WTC11 (cell line): ENCODE measurements around the gene ABCC4. TPM values are rescaled to one million over a fixed set of nuclear protein-coding genes. Genes with fewer than 3 reads are reported as not detected.

Experiments used
- ATAC-seq: fragments of 200-7000 bp; cut with Tn5 transposase; 2 replicates; pipeline ENCODE4 v1.10.0; 2021; ENCODE audit warnings: mild to moderate bottlenecking, moderate library complexity
- CTCF ChIA-PET: fragments of 300-600 bp; sonication (Branson Sonifier 250); formaldehyde crosslinking; loops from one replicate; lab custom pipeline; 2021; ENCODE audit warnings: antibody characterized with exemption; lab: Charles Lee
- POLR2A ChIA-PET: fragments of 350-600 bp; sonication (Branson Sonifier 250); formaldehyde crosslinking; loops from one replicate; lab custom pipeline; 2021; ENCODE audit warnings: antibody characterized with exemption; lab: Charles Lee
- DNase-seq: peaks from one replicate; pipeline ENCODE4 v3.0.0; 2021; ENCODE audit warnings: low spot score
- H3K27ac Mint-ChIP-seq: 2 replicates; pipeline ENCODE4 v1.8.0; 2021; ENCODE audit warnings: mixed read lengths
- H3K27me3 Mint-ChIP-seq: 2 replicates; pipeline ENCODE4 v1.8.0; 2021; ENCODE audit warnings: low read depth, mild to moderate bottlenecking, moderate library complexity, mixed read lengths
- H3K36me3 Mint-ChIP-seq: 2 replicates; pipeline ENCODE4 v1.8.0; 2021; ENCODE audit warnings: mixed read lengths
- H3K4me1 Mint-ChIP-seq: 2 replicates; pipeline ENCODE4 v1.8.0; 2022; ENCODE audit warnings: mixed read lengths
- H3K4me3 Mint-ChIP-seq: 2 replicates; pipeline ENCODE4 v1.8.0; 2021; ENCODE audit warnings: mild to moderate bottlenecking, moderate library complexity, mixed read lengths
- H3K9me3 Mint-ChIP-seq: 2 replicates; pipeline ENCODE4 v1.8.0; 2021; ENCODE audit warnings: mixed read lengths
- CREB1 ChIP-seq: sonication (generic); formaldehyde crosslinking; IDR thresholded peaks from 2 replicates; pipeline ENCODE4 v1.8.0; 2023; ENCODE audit warnings: mild to moderate bottlenecking, missing genetic modification reagents
- E2F5 ChIP-seq: sonication (generic); formaldehyde crosslinking; IDR thresholded peaks from 2 replicates; pipeline ENCODE4 v1.8.1; 2022; ENCODE audit warnings: mild to moderate bottlenecking, moderate library complexity, missing genetic modification reagents
- FOXK1 ChIP-seq: sonication (generic); formaldehyde crosslinking; IDR thresholded peaks from 2 replicates; pipeline ENCODE4 v1.8.0; 2022; ENCODE audit warnings: mild to moderate bottlenecking, moderate library complexity, missing genetic modification reagents
- GABPB1 ChIP-seq: sonication (generic); formaldehyde crosslinking; IDR thresholded peaks from 2 replicates; pipeline ENCODE4 v1.8.1; 2023; ENCODE audit warnings: mild to moderate bottlenecking, missing genetic modification reagents
- KAT7 ChIP-seq: sonication (generic); formaldehyde crosslinking; IDR thresholded peaks from 2 replicates; pipeline ENCODE4 v1.8.1; 2023; ENCODE audit warnings: missing genetic modification reagents, mild to moderate bottlenecking, borderline replicate concordance
- NR1H2 ChIP-seq: sonication (generic); formaldehyde crosslinking; IDR thresholded peaks from 2 replicates; pipeline ENCODE4 v1.9.0; 2021; ENCODE audit warnings: mild to moderate bottlenecking, moderate library complexity, missing genetic modification reagents
- ZNF138 ChIP-seq: sonication (generic); formaldehyde crosslinking; conservative IDR thresholded peaks from 2 replicates; pipeline ENCODE4 v1.8.1; 2022; ENCODE audit warnings: mild to moderate bottlenecking, moderate library complexity, missing genetic modification reagents
- ZNF219 ChIP-seq: sonication (generic); formaldehyde crosslinking; IDR thresholded peaks from 2 replicates; pipeline ENCODE4 v1.8.0; 2023; ENCODE audit warnings: missing genetic modification reagents, mild to moderate bottlenecking, borderline replicate concordance
- total RNA-seq: library from RNA; stranded (reverse); gene quantifications from 3 replicates; pipeline ENCODE4 v1.2.3, GENCODE V29; 2021
- TF ChIP-seq, protein P1 (sequence below): sonication (generic); formaldehyde crosslinking; conservative IDR thresholded peaks from 2 replicates; pipeline ENCODE4 v1.8.1; 2023; ENCODE audit warnings: mild to moderate bottlenecking, low read depth, missing genetic modification reagents, moderate library complexity
- TF ChIP-seq, protein P2 (sequence below): fragments of 250-450 bp; sonication (Bioruptor Pico); IDR thresholded peaks from 2 replicates; pipeline ENCODE4 v1.9.0; 2021; ENCODE audit warnings: mild to moderate bottlenecking
- TF ChIP-seq, protein P3 (sequence below): sonication (generic); formaldehyde crosslinking; IDR thresholded peaks from 2 replicates; pipeline ENCODE4 v1.8.1; 2023; ENCODE audit warnings: mild to moderate bottlenecking, missing genetic modification reagents

The ABCC4 gene
- total RNA-seq, 1 experiment from 2014 or later: 7.2 TPM

GRCh38 chr13:95262837-95263384 is 38.3 kb downstream of the ABCC4 start:
- Mint-ChIP-seq H3K4me3 (no peak overlapping the region), H3K9me3 (peaks cover 17% of the 10 kb centered on the region)
- POLR2A ChIA-PET: no interaction called here

GRCh38 chr13:95261956-95262355 is 39.3 kb downstream of the ABCC4 start:
- Mint-ChIP-seq H3K27me3 (no peaks in the 10 kb centered on the region), H3K4me1 (no peaks in the 10 kb centered on the region), H3K27ac (no peak overlapping the region), H3K36me3 (peaks cover 15% of the 10 kb centered on the region), H3K4me3 (no peak overlapping the region)
- DNase-seq (no peak), ATAC-seq (no peak)
- CTCF ChIA-PET: no interaction called here
- no peak for TF ChIP-seq GABPB1 (CRISPR knock-in tag)
- TF ChIP-seq CREB1 (CRISPR knock-in tag): no peak
- TF ChIP-seq, protein P1, sequence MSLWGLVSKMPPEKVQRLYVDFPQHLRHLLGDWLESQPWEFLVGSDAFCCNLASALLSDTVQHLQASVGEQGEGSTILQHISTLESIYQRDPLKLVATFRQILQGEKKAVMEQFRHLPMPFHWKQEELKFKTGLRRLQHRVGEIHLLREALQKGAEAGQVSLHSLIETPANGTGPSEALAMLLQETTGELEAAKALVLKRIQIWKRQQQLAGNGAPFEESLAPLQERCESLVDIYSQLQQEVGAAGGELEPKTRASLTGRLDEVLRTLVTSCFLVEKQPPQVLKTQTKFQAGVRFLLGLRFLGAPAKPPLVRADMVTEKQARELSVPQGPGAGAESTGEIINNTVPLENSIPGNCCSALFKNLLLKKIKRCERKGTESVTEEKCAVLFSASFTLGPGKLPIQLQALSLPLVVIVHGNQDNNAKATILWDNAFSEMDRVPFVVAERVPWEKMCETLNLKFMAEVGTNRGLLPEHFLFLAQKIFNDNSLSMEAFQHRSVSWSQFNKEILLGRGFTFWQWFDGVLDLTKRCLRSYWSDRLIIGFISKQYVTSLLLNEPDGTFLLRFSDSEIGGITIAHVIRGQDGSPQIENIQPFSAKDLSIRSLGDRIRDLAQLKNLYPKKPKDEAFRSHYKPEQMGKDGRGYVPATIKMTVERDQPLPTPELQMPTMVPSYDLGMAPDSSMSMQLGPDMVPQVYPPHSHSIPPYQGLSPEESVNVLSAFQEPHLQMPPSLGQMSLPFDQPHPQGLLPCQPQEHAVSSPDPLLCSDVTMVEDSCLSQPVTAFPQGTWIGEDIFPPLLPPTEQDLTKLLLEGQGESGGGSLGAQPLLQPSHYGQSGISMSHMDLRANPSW: no peak
- TF ChIP-seq, all 79 proteins: peak for 0
- H3K9me3 Mint-ChIP-seq: peaks cover 12% of the 10 kb centered on the region
- POLR2A ChIA-PET: no interaction called here

More at GRCh38 chr13:95262837-95263384, 38.3 kb downstream of the ABCC4 start:
- no peak for DNase-seq
- TF ChIP-seq, protein P2, sequence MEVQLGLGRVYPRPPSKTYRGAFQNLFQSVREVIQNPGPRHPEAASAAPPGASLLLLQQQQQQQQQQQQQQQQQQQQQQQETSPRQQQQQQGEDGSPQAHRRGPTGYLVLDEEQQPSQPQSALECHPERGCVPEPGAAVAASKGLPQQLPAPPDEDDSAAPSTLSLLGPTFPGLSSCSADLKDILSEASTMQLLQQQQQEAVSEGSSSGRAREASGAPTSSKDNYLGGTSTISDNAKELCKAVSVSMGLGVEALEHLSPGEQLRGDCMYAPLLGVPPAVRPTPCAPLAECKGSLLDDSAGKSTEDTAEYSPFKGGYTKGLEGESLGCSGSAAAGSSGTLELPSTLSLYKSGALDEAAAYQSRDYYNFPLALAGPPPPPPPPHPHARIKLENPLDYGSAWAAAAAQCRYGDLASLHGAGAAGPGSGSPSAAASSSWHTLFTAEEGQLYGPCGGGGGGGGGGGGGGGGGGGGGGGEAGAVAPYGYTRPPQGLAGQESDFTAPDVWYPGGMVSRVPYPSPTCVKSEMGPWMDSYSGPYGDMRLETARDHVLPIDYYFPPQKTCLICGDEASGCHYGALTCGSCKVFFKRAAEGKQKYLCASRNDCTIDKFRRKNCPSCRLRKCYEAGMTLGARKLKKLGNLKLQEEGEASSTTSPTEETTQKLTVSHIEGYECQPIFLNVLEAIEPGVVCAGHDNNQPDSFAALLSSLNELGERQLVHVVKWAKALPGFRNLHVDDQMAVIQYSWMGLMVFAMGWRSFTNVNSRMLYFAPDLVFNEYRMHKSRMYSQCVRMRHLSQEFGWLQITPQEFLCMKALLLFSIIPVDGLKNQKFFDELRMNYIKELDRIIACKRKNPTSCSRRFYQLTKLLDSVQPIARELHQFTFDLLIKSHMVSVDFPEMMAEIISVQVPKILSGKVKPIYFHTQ: no peak
- TF ChIP-seq NR1H2 (CRISPR knock-in tag): no peak
- no peak for TF ChIP-seq FOXK1 (CRISPR knock-in tag)
- TF ChIP-seq E2F5 (CRISPR knock-in tag): no peak
- TF ChIP-seq KAT7: no peak
- no peak for TF ChIP-seq ZNF219 (CRISPR knock-in tag)
- no peak for TF ChIP-seq ZNF138 (CRISPR knock-in tag)
- CTCF ChIA-PET: no interaction called here
- no peak for ATAC-seq
- H3K4me1 Mint-ChIP-seq: no peaks in the 10 kb centered on the region
- H3K27ac Mint-ChIP-seq: no peak overlapping the region
- no peaks in the 10 kb centered on the region for H3K27me3 Mint-ChIP-seq
- peaks cover 18% of the 10 kb centered on the region for H3K36me3 Mint-ChIP-seq

GRCh38 chr13:95260031-95260525 is 41.2 kb downstream of the ABCC4 start:
- no peaks in the 10 kb centered on the region for H3K27me3 Mint-ChIP-seq
- DNase-seq (no peak), ATAC-seq (no peak)
- 0 out of 2 replicates have a peak, but pooled peaks cover 4% of the 10 kb centered on the region for H3K36me3 Mint-ChIP-seq
- H3K27ac Mint-ChIP-seq: no peak overlapping the region
- ChIA-PET POLR2A (no interaction called here), CTCF (interaction anchor here (1.2 kb wide), 1 partner anchor 71 kb away, joined by 4 read pairs; no protein-coding TSS in a partner anchor)
- H3K4me3 Mint-ChIP-seq: no peak overlapping the region
- H3K4me1 Mint-ChIP-seq: no peaks in the 10 kb centered on the region
- TF ChIP-seq, protein P3, sequence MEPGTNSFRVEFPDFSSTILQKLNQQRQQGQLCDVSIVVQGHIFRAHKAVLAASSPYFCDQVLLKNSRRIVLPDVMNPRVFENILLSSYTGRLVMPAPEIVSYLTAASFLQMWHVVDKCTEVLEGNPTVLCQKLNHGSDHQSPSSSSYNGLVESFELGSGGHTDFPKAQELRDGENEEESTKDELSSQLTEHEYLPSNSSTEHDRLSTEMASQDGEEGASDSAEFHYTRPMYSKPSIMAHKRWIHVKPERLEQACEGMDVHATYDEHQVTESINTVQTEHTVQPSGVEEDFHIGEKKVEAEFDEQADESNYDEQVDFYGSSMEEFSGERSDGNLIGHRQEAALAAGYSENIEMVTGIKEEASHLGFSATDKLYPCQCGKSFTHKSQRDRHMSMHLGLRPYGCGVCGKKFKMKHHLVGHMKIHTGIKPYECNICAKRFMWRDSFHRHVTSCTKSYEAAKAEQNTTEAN: no peak
- H3K9me3 Mint-ChIP-seq: peaks cover 5% of the 10 kb centered on the region; the same call in 1 of the 2 replicates
